Tongue (tissue), 1 donor: ENCODE results near the gene GPR45. TPM values are rescaled to one million over a fixed set of nuclear protein-coding genes. Genes with fewer than 3 reads are reported as not detected.

ENCODE experiments used
- total RNA-seq: library from RNA; depleted of rRNA; stranded (reverse); fragments of >200 nt; gene quantifications from one replicate; pipeline ENCODE4 v1.2.3, GENCODE V29; 2014

GPR45 gene
- total RNA-seq, 1 donor from 2014 or later: not detected

Other genes with a start within 250 kb of the GPR45 start
- 32.2 TPM for gene MRPS9, start 203.7 kb upstream of the GPR45 start, total RNA-seq
- gene TGFBRAP1, start 88.0 kb downstream of the GPR45 start, total RNA-seq: 16.8 TPM
- 28.5 TPM for gene C2orf49, start 95.8 kb downstream of the GPR45 start, total RNA-seq
- 193 TPM for gene FHL2, start 157.3 kb downstream of the GPR45 start, total RNA-seq